SK-N-SH (cell line): ENCODE measurements around the gene SOCS7. TPM values are rescaled to one million over a fixed set of nuclear protein-coding genes. Genes with fewer than 3 reads are reported as not detected.

ENCODE experiments used
- CTCF ChIA-PET: fragments of 300-600, 350-600 bp; formaldehyde crosslinking; extraction: SDS; loops from one replicate; lab custom pipeline; 2021; lab: Yijun Ruan, JAX
- POLR2A ChIA-PET: fragments of 350-600 bp; sonication (Branson Sonifier 250); formaldehyde crosslinking; extraction: SDS; loops from one replicate; lab custom pipeline; 2020; ENCODE audit warnings: antibody characterized with exemption, inconsistent platforms; lab: Yijun Ruan, JAX
- DNase-seq: peaks from one replicate; pipeline ENCODE4 v3.0.0; 2012
- H2AFZ ChIP-seq: fragments of 200-600 bp; sonication (generic); 2 replicates; pipeline ENCODE4 v1.8.1; 2016; ENCODE audit warnings: antibody characterized with exemption, mild to moderate bottlenecking, low read depth
- H3F3A ChIP-seq: fragments of 200-600 bp; sonication (generic); replicated peaks from 2 replicates; pipeline ENCODE3; 2016; ENCODE audit warnings: antibody characterized with exemption, mild to moderate bottlenecking; ENCODE audit not compliant: insufficient read depth
- H3K27ac ChIP-seq, 2 experiments: fragments of 200-500 bp in 1 of 2; fragments of 200-600 bp in 1 of 2; sonication (Bioruptor generic) in 1 of 2; sonication (generic), shearing (Covaris generic) in 1 of 2; 2 replicates each; pipeline versions ENCODE4 v1.5.1 to v1.6.1; 2014 to 2016; ENCODE audit warnings: low read depth in 2 of 2, inconsistent platforms in 1 of 2, low read length in 1 of 2, mild to moderate bottlenecking in 1 of 2, mixed read lengths in 1 of 2
- H3K27me3 ChIP-seq: fragments of 200-600 bp; sonication (generic), shearing (Covaris generic); 2 replicates; pipeline ENCODE4 v1.6.1; 2016; ENCODE audit warnings: mixed run types; ENCODE audit not compliant: insufficient read depth
- H3K36me3 ChIP-seq, 2 experiments: fragments of 200-500 bp in 1 of 2; fragments of 200-600 bp in 1 of 2; sonication (Bioruptor generic) in 1 of 2; sonication (generic) in 1 of 2; replicated peaks in 1 of 2; 2 replicates each; pipeline versions ENCODE3 to v1.5.1; 2014 to 2016; ENCODE audit warnings: low read length in 1 of 2, mild to moderate bottlenecking in 1 of 2; ENCODE audit not compliant: insufficient read depth in 2 of 2, control insufficient read depth in 1 of 2
- H3K4me1 ChIP-seq, 2 experiments: fragments of 200-500 bp in 1 of 2; fragments of 200-600 bp in 1 of 2; sonication (Bioruptor generic) in 1 of 2; sonication (generic), shearing (Covaris generic) in 1 of 2; 2 replicates each; pipeline versions ENCODE4 v1.5.1 to v1.6.1; 2014 to 2016; ENCODE audit warnings: low read depth in 1 of 2, low read length in 1 of 2, mixed run types in 1 of 2; ENCODE audit not compliant: insufficient read depth in 2 of 2, control insufficient read depth in 1 of 2
- H3K4me2 ChIP-seq: fragments of 200-600 bp; sonication (generic), shearing (Covaris generic); 2 replicates; pipeline ENCODE4 v1.6.1; 2017; ENCODE audit warnings: mixed run types
- H3K4me3 ChIP-seq, 2 experiments: fragments of 200-500 bp in 1 of 2; fragments of 200-600 bp in 1 of 2; sonication (Bioruptor generic) in 1 of 2; sonication (generic), shearing (Covaris generic) in 1 of 2; 2 replicates each; pipeline versions ENCODE4 v1.5.1 to v1.8.1; 2014 to 2016; ENCODE audit warnings: low read depth in 2 of 2, inconsistent platforms in 1 of 2, low read length in 1 of 2, mild to moderate bottlenecking in 1 of 2, mixed read lengths in 1 of 2, moderate library complexity in 1 of 2
- H3K79me2 ChIP-seq: fragments of 200-600 bp; sonication (generic); 2 replicates; pipeline ENCODE4 v1.8.1; 2017; ENCODE audit warnings: mild to moderate bottlenecking; ENCODE audit not compliant: insufficient read depth
- H3K9ac ChIP-seq: fragments of 200-600 bp; sonication (generic); 2 replicates; pipeline ENCODE4 v1.6.1; 2017; ENCODE audit warnings: mixed run types
- H3K9me2 ChIP-seq: fragments of 200-600 bp; sonication (generic); 2 replicates; pipeline ENCODE4 v1.6.1; 2017; ENCODE audit warnings: mixed run types
- H3K9me3 ChIP-seq: fragments of 200-600 bp; sonication (generic); 2 replicates; pipeline ENCODE4 v1.6.1; 2017; ENCODE audit warnings: mixed run types, mild to moderate bottlenecking, moderate library complexity
- H4K20me1 ChIP-seq: fragments of 200-600 bp; sonication (generic); 2 replicates; pipeline ENCODE4 v1.6.1; 2017; ENCODE audit warnings: mild to moderate bottlenecking, mixed run types; ENCODE audit not compliant: insufficient read depth
- EP300 ChIP-seq, 2 experiments: IDR thresholded peaks; 2 replicates each; pipeline versions ENCODE4 v1.4.0 to v1.6.1; 2012; ENCODE audit warnings: borderline replicate concordance in 1 of 2, low read depth in 1 of 2, low read length in 1 of 2
- EZH2phosphoT487 ChIP-seq: fragments of 200-600 bp; sonication (generic); IDR thresholded peaks from 2 replicates; pipeline ENCODE4 v1.6.1; 2017; ENCODE audit warnings: low read depth, mixed run types, mild to moderate bottlenecking, antibody characterized with exemption, moderate library complexity, borderline replicate concordance
- FOSL2 ChIP-seq: IDR thresholded peaks from 2 replicates; pipeline ENCODE4 v1.4.0; 2012; ENCODE audit warnings: low read depth, mild to moderate bottlenecking, moderate library complexity, borderline replicate concordance
- GATA2 ChIP-seq: sonication (generic); formaldehyde crosslinking; IDR thresholded peaks from 2 replicates; pipeline ENCODE4 v1.5.0; 2020; ENCODE audit warnings: mild to moderate bottlenecking, missing genetic modification reagents
- JUND ChIP-seq: IDR thresholded peaks from 2 replicates; pipeline ENCODE4 v1.4.0; 2012
- MEF2A ChIP-seq: IDR thresholded peaks from 2 replicates; pipeline ENCODE4 v1.4.0; 2012; ENCODE audit warnings: low read depth, borderline replicate concordance
- NFIC ChIP-seq: IDR thresholded peaks from 2 replicates; pipeline ENCODE4 v1.4.0; 2012; ENCODE audit warnings: borderline replicate concordance
- PBX3 ChIP-seq: IDR thresholded peaks from 2 replicates; pipeline ENCODE4; 2012
- RCOR1 ChIP-seq: fragments of 150-350 bp; IDR thresholded peaks from 2 replicates; pipeline ENCODE4 v1.6.1; 2017; ENCODE audit warnings: antibody characterized with exemption, low read length
- REST ChIP-seq: IDR thresholded peaks from 2 replicates; pipeline ENCODE4 v1.6.1; 2012; ENCODE audit warnings: mild to moderate bottlenecking, low read depth, low read length, moderate library complexity
- RXRA ChIP-seq: IDR thresholded peaks from 2 replicates; pipeline ENCODE4 v1.4.0; 2012; ENCODE audit warnings: low read depth, mild to moderate bottlenecking, borderline replicate concordance
- SIN3A ChIP-seq: IDR thresholded peaks from 2 replicates; pipeline ENCODE4 v1.6.1; 2012; ENCODE audit warnings: low read depth, mild to moderate bottlenecking, low read length, moderate library complexity, borderline replicate concordance
- TAF1 ChIP-seq: IDR thresholded peaks from 2 replicates; pipeline ENCODE4 v1.6.1; 2012; ENCODE audit warnings: low read depth, mild to moderate bottlenecking, low read length, moderate library complexity, borderline replicate concordance
- TCF12 ChIP-seq: IDR thresholded peaks from 2 replicates; pipeline ENCODE4 v1.4.0; 2012
- TEAD4 ChIP-seq: IDR thresholded peaks from 2 replicates; pipeline ENCODE4 v1.4.0; 2012; ENCODE audit warnings: mild to moderate bottlenecking, borderline replicate concordance; ENCODE audit not compliant: insufficient read depth
- YY1 ChIP-seq: IDR thresholded peaks from 2 replicates; pipeline ENCODE4 v1.4.0; 2012; ENCODE audit warnings: low read depth, mild to moderate bottlenecking
- WGBS: methylation state at CpG from one replicate; pipeline ENCODE4 v1.1.6; 2017; ENCODE audit warnings: low lambda C conversion rate; 5-methylcytosine and 5-hydroxymethylcytosine counted together
- polyA plus RNA-seq, 3 experiments: library from polyadenylated mRNA; depleted of rRNA; stranded (reverse); fragments of >200 nt; gene quantifications; 2 replicates each; pipeline ENCODE4 v1.2.3, GENCODE V29; 2012
- TF ChIP-seq, protein P1 (sequence below): IDR thresholded peaks from 2 replicates; pipeline ENCODE4 v1.4.0; 2012; ENCODE audit warnings: low read depth, borderline replicate concordance

Gene SOCS7
- polyA plus RNA-seq, 1 of the 3 experiments (the other 2 are of a cell fraction) = 7.4 TPM

- Histone ChIP-seq H4K20me1 (peaks cover 47% of the 10 kb centered on the region), H3K9me2 (no peaks in the 10 kb centered on the region), H3K4me2 (peak overlapping the region; percentile 97), H2AFZ (0 out of 2 replicates have a peak overlapping the region, but pooled peaks have one; percentile 61), H3K4me1 (peaks cover 10 to 25% of the 10 kb centered on the region in 2 experiments; a peak in 2 of 4 replicates), H3F3A (peaks cover under 1% of the 10 kb centered on the region), H3K27ac (peak overlapping the region; percentile 29 to 85; a peak in 3 of 4 replicates), H3K4me3 (peak overlapping the region; percentile 70 to 81), H3K9ac (peak overlapping the region; percentile 86), H3K79me2 (peaks cover 74% of the 10 kb centered on the region), H3K9me3 (no peaks in the 10 kb centered on the region), H3K36me3 (no peaks in the 10 kb centered on the region), H3K27me3 (no peaks in the 10 kb centered on the region)
- POLR2A ChIA-PET = no interaction called here
- peak; percentile 66 for DNase-seq
- peak; percentile 71; the same call in 1 of the 2 replicates for TF ChIP-seq JUND
- TF ChIP-seq YY1 = no peak
- TF ChIP-seq TAF1 = 0 out of 2 replicates have a peak, but pooled peaks have one; percentile 33
- TF ChIP-seq EZH2phosphoT487 = no peak
- TF ChIP-seq TEAD4 = peak; percentile 68; the same call in 1 of the 2 replicates
- no peak for TF ChIP-seq GATA2 (CRISPR knock-in tag)
- TF ChIP-seq TCF12 = peak; percentile 95
- TF ChIP-seq REST = no peak
- no peak for TF ChIP-seq MEF2A
- no peak for TF ChIP-seq RCOR1
- peak; percentile 79 for TF ChIP-seq FOSL2
- TF ChIP-seq, protein P1, sequence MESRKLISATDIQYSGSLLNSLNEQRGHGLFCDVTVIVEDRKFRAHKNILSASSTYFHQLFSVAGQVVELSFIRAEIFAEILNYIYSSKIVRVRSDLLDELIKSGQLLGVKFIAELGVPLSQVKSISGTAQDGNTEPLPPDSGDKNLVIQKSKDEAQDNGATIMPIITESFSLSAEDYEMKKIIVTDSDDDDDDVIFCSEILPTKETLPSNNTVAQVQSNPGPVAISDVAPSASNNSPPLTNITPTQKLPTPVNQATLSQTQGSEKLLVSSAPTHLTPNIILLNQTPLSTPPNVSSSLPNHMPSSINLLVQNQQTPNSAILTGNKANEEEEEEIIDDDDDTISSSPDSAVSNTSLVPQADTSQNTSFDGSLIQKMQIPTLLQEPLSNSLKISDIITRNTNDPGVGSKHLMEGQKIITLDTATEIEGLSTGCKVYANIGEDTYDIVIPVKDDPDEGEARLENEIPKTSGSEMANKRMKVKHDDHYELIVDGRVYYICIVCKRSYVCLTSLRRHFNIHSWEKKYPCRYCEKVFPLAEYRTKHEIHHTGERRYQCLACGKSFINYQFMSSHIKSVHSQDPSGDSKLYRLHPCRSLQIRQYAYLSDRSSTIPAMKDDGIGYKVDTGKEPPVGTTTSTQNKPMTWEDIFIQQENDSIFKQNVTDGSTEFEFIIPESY = no peak
- TF ChIP-seq EP300 (IDR thresholded peaks at IDR 0.05; ENCODE audit: borderline replicate concordance in 1 of 2, low read depth in 1 of 2, low read length in 1 of 2) = peak in 1 of 2 experiments; percentile 64; a peak in 1 of 4 replicates
- TF ChIP-seq SIN3A = 0 out of 2 replicates have a peak, but pooled peaks have one; percentile 35
- TF ChIP-seq RXRA = peak; percentile 49; the same call in 1 of the 2 replicates
- peak; percentile 51; the same call in 1 of the 2 replicates for TF ChIP-seq NFIC
- peak; percentile 86 for TF ChIP-seq PBX3
- CTCF ChIA-PET = interaction anchor here (0.7 to 13.3 kb wide), 10 partner anchors 10 to 238 kb away, joined by 3 to 146 read pairs (median 4); no protein-coding TSS in a partner anchor
- 0% methylated on average over 18 of the region's 56 CpGs for WGBS
Observed at GRCh38 chr17:38428643-38429371, 77.2 kb downstream of the SOCS7 start.
